ENCODE measurements around the gene ST6GALNAC1.

DNA sequence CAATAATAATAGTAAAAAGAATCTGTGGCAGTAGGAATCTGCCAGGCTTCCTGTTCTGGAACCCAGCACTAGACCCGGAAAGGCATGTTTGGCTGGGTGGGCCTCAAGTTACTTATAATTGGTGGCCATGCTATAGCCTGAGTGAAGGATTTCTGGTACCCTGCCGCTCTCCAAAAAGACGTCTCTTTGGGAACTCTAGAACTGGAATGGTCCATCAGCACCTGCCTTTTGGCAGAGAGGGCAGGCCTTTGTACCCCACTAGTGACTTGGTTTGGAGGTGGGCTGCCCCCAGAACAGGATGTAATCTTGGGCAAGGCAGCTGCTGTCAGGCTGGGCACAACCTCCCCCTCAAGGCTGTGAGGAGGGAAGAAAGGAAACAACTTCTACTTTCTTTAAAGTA, 29.3 kb upstream of the ST6GALNAC1 start:
- TF ChIP-seq, protein P1, sequence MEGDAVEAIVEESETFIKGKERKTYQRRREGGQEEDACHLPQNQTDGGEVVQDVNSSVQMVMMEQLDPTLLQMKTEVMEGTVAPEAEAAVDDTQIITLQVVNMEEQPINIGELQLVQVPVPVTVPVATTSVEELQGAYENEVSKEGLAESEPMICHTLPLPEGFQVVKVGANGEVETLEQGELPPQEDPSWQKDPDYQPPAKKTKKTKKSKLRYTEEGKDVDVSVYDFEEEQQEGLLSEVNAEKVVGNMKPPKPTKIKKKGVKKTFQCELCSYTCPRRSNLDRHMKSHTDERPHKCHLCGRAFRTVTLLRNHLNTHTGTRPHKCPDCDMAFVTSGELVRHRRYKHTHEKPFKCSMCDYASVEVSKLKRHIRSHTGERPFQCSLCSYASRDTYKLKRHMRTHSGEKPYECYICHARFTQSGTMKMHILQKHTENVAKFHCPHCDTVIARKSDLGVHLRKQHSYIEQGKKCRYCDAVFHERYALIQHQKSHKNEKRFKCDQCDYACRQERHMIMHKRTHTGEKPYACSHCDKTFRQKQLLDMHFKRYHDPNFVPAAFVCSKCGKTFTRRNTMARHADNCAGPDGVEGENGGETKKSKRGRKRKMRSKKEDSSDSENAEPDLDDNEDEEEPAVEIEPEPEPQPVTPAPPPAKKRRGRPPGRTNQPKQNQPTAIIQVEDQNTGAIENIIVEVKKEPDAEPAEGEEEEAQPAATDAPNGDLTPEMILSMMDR (IDR thresholded peaks at IDR 0.05; ENCODE audit: control extremely low read depth in 1 of 3, insufficient read depth in 1 of 3, low read depth in 1 of 3, low read length in 3 of 3), result no peak
- no peak for TF ChIP-seq CEBPB (IDR thresholded peaks at IDR 0.05; ENCODE audit: low read depth, low read length)
- TF ChIP-seq GABPA (IDR thresholded peaks at IDR 0.05; ENCODE audit: borderline replicate concordance, insufficient read depth, low read length), result no peak
- no peak for TF ChIP-seq SUZ12 (IDR thresholded peaks at IDR 0.05; ENCODE audit: low read length)
- TF ChIP-seq POLR2A (IDR thresholded peaks at IDR 0.05; ENCODE audit: control extremely low read depth in 1 of 2, low read depth in 2 of 2, low read length in 2 of 2), result no peak
- TF ChIP-seq, protein P2, sequence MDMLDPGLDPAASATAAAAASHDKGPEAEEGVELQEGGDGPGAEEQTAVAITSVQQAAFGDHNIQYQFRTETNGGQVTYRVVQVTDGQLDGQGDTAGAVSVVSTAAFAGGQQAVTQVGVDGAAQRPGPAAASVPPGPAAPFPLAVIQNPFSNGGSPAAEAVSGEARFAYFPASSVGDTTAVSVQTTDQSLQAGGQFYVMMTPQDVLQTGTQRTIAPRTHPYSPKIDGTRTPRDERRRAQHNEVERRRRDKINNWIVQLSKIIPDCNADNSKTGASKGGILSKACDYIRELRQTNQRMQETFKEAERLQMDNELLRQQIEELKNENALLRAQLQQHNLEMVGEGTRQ (IDR thresholded peaks at IDR 0.05; ENCODE audit: low read length), result no peak
- no peak for TF ChIP-seq POLR2AphosphoS5 (IDR thresholded peaks at IDR 0.05; ENCODE audit: low read depth, low read length)
- no peak for TF ChIP-seq SIN3A (conservative IDR thresholded peaks at IDR 0.05 in 1 of 2, IDR thresholded peaks at IDR 0.05 in 1 of 2; ENCODE audit: low read depth in 1 of 2, low read length in 2 of 2)
- TF ChIP-seq, protein P3, sequence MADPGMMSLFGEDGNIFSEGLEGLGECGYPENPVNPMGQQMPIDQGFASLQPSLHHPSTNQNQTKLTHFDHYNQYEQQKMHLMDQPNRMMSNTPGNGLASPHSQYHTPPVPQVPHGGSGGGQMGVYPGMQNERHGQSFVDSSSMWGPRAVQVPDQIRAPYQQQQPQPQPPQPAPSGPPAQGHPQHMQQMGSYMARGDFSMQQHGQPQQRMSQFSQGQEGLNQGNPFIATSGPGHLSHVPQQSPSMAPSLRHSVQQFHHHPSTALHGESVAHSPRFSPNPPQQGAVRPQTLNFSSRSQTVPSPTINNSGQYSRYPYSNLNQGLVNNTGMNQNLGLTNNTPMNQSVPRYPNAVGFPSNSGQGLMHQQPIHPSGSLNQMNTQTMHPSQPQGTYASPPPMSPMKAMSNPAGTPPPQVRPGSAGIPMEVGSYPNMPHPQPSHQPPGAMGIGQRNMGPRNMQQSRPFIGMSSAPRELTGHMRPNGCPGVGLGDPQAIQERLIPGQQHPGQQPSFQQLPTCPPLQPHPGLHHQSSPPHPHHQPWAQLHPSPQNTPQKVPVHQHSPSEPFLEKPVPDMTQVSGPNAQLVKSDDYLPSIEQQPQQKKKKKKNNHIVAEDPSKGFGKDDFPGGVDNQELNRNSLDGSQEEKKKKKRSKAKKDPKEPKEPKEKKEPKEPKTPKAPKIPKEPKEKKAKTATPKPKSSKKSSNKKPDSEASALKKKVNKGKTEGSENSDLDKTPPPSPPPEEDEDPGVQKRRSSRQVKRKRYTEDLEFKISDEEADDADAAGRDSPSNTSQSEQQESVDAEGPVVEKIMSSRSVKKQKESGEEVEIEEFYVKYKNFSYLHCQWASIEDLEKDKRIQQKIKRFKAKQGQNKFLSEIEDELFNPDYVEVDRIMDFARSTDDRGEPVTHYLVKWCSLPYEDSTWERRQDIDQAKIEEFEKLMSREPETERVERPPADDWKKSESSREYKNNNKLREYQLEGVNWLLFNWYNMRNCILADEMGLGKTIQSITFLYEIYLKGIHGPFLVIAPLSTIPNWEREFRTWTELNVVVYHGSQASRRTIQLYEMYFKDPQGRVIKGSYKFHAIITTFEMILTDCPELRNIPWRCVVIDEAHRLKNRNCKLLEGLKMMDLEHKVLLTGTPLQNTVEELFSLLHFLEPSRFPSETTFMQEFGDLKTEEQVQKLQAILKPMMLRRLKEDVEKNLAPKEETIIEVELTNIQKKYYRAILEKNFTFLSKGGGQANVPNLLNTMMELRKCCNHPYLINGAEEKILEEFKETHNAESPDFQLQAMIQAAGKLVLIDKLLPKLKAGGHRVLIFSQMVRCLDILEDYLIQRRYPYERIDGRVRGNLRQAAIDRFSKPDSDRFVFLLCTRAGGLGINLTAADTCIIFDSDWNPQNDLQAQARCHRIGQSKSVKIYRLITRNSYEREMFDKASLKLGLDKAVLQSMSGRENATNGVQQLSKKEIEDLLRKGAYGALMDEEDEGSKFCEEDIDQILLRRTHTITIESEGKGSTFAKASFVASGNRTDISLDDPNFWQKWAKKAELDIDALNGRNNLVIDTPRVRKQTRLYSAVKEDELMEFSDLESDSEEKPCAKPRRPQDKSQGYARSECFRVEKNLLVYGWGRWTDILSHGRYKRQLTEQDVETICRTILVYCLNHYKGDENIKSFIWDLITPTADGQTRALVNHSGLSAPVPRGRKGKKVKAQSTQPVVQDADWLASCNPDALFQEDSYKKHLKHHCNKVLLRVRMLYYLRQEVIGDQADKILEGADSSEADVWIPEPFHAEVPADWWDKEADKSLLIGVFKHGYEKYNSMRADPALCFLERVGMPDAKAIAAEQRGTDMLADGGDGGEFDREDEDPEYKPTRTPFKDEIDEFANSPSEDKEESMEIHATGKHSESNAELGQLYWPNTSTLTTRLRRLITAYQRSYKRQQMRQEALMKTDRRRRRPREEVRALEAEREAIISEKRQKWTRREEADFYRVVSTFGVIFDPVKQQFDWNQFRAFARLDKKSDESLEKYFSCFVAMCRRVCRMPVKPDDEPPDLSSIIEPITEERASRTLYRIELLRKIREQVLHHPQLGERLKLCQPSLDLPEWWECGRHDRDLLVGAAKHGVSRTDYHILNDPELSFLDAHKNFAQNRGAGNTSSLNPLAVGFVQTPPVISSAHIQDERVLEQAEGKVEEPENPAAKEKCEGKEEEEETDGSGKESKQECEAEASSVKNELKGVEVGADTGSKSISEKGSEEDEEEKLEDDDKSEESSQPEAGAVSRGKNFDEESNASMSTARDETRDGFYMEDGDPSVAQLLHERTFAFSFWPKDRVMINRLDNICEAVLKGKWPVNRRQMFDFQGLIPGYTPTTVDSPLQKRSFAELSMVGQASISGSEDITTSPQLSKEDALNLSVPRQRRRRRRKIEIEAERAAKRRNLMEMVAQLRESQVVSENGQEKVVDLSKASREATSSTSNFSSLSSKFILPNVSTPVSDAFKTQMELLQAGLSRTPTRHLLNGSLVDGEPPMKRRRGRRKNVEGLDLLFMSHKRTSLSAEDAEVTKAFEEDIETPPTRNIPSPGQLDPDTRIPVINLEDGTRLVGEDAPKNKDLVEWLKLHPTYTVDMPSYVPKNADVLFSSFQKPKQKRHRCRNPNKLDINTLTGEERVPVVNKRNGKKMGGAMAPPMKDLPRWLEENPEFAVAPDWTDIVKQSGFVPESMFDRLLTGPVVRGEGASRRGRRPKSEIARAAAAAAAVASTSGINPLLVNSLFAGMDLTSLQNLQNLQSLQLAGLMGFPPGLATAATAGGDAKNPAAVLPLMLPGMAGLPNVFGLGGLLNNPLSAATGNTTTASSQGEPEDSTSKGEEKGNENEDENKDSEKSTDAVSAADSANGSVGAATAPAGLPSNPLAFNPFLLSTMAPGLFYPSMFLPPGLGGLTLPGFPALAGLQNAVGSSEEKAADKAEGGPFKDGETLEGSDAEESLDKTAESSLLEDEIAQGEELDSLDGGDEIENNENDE (IDR thresholded peaks at IDR 0.05; ENCODE audit: insufficient replicate concordance, low read length), result no peak
- TF ChIP-seq GTF2F1 (IDR thresholded peaks at IDR 0.05; ENCODE audit: borderline replicate concordance, low read depth, low read length), result no peak
- TF ChIP-seq, protein P4, sequence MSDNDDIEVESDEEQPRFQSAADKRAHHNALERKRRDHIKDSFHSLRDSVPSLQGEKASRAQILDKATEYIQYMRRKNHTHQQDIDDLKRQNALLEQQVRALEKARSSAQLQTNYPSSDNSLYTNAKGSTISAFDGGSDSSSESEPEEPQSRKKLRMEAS (IDR thresholded peaks at IDR 0.05), result no peak
- TF ChIP-seq JUND (IDR thresholded peaks at IDR 0.05; ENCODE audit: low read length), result no peak
